GM13977 (cell line): Measurements from ENCODE around the gene SYT17.

ENCODE experiments used
- DNase-seq: peaks from one replicate; pipeline ENCODE4 v3.0.0; 2012; ENCODE audit warnings: low spot score
- in situ Hi-C: fragments of 300-500 bp; cut with MboI; formaldehyde crosslinking; loops from one replicate; pipeline ENCODE4 v1.12.0; 2022; ENCODE audit warnings: low sequenced_read_pairs, low pct_unique_long_range_greater_than_20kb, mixed read lengths, inconsistent platforms; ENCODE audit not compliant: unreplicated experiment
- TF ChIP-seq, protein P1 (sequence below): IDR thresholded peaks from 2 replicates; pipeline ENCODE4 v1.5.1; 2012; ENCODE audit warnings: mild to moderate bottlenecking, control low read depth; ENCODE audit not compliant: insufficient read depth; ENCODE audit errors: extremely low read depth, missing control alignments

The SYT17 gene

DNA sequence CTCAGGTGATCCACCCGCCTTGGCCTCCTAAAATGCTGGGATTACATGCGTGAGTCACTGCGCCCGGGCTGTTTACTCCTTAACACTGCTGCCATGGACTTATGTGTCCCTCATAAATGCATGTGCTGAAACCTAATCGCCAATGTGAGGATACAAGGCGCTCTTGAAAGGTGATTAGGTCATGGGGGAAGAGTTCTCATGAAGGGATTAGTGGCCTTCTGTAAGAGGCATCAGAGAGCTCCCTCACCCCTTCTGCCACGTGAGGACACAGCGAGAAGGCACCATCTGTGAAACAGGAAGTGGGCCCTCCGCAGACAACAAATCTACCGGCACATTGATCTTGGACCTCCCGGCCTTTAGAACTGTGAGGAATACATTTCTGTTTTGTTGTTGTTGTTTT, 35.1 kb upstream of the SYT17 start:
- TF ChIP-seq, protein P1, sequence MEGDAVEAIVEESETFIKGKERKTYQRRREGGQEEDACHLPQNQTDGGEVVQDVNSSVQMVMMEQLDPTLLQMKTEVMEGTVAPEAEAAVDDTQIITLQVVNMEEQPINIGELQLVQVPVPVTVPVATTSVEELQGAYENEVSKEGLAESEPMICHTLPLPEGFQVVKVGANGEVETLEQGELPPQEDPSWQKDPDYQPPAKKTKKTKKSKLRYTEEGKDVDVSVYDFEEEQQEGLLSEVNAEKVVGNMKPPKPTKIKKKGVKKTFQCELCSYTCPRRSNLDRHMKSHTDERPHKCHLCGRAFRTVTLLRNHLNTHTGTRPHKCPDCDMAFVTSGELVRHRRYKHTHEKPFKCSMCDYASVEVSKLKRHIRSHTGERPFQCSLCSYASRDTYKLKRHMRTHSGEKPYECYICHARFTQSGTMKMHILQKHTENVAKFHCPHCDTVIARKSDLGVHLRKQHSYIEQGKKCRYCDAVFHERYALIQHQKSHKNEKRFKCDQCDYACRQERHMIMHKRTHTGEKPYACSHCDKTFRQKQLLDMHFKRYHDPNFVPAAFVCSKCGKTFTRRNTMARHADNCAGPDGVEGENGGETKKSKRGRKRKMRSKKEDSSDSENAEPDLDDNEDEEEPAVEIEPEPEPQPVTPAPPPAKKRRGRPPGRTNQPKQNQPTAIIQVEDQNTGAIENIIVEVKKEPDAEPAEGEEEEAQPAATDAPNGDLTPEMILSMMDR = no peak
- no peak for DNase-seq
- in situ Hi-C loops = no loop called here

DNA sequence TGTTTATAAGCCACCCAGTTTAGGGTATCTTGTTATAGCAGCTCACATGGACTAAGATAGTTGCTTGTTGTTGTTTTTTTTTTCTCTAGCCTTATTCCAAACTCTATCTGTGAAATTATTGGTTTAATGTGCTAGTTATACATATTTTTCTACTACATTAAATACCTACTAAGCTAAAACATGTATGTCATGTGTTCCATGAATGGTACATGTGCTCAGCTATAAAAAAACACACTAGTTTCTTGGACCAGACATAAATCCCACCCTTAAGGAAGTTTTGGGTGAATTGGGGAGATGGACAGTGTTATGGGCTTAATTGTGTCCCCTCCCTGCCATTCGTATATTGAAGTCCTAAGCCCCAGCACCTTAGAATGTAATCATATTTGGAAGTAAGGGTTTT, 34.4 kb upstream of the SYT17 start:
- in situ Hi-C loops = no loop called here
- DNase-seq = no peak
- TF ChIP-seq, protein P1 = no peak

DNA sequence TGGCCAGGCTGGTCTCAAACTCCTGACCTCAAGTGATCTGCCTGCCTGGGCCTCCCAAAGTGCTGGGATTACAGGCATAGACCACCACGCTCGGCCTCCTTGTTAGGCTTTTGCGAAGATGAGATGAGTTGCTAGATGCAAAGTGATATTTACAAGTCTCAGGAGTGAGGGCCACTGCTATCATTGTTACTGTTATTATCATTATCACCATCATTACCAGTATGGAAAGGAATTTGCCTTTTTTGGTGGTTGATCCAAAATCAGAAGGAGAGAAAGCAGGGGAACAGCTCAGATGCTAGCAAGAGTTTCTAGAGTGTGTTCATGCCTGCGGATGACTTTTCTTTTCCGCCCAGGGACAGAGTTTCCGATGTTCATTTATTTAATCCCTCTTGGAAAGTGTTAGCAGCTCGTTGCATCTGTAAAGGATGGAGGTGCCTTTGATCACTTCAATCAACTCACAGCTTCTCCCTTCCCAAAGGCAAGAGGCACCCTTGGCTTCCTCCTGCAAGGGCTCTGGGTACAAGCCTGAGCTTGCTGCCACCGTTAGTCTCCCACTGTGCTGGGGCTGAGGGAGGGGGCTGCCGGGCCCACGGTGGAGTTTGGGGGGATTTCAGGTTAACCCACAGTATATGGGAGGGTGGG, 32.7 kb upstream of the SYT17 start:
- no peak for DNase-seq
- TF ChIP-seq, protein P1 = no peak
- in situ Hi-C loops = no loop called here

DNA sequence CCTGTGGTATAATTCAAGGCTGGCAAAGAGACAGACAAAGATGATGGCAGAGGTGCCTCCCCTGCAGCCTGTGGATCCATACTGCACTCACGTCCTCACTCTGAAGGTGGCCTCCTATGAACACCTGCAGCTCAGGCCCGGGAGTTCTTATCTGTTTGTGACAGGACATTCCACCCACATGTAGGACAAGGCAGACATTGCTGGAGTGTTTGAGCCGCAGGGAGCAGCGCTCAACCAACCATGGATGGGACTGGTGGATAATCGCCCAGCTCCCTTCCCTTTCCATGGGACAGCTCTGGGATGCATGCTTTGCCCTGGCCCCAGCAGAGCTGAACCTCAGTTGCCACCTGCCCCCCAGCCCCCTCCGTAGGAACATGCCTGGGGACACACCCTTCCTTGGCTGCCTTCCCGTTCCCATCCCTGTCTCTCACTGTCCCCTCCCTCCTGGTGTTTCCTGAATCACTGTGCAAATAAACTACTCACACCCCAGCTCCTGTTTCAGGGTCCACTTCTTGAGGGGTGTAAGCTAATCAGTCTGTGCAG, 32.1 kb upstream of the SYT17 start:
- TF ChIP-seq, protein P1 = no peak
- DNase-seq = no peak
- in situ Hi-C loops = no loop called here

DNA sequence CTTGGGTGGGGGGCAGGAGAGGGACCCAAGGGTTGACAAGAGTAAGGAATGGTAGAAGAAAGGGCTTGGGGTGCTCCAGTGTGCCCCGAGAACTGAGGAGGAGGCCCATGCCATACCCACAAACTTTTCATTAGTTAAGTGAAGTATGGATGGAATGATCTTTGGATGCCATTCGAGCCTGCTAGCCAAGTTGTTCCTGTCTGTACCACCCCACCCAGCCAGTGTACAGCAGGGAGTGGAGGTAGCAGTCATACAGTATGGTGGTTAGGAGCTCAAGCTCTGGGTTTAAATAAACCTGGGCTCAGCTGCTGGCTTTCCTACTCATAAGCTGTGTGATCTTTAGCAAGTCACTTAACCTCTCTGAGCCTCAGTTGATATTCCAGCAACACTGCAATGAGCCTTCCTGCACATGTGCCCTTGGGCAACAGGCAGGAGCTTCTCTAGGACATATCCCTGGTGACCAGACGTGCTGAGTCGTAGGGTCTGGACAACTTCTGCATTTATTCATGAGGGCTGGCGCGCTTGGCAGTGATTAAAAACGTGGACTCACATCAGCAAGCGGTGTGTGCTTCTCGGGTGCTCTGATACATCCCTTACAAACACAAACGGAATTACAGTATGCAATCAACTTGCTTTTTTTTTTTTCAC, 31.4 kb upstream of the SYT17 start:
- DNase-seq = no peak
- TF ChIP-seq, protein P1 = no peak
- in situ Hi-C loops = no loop called here

DNA sequence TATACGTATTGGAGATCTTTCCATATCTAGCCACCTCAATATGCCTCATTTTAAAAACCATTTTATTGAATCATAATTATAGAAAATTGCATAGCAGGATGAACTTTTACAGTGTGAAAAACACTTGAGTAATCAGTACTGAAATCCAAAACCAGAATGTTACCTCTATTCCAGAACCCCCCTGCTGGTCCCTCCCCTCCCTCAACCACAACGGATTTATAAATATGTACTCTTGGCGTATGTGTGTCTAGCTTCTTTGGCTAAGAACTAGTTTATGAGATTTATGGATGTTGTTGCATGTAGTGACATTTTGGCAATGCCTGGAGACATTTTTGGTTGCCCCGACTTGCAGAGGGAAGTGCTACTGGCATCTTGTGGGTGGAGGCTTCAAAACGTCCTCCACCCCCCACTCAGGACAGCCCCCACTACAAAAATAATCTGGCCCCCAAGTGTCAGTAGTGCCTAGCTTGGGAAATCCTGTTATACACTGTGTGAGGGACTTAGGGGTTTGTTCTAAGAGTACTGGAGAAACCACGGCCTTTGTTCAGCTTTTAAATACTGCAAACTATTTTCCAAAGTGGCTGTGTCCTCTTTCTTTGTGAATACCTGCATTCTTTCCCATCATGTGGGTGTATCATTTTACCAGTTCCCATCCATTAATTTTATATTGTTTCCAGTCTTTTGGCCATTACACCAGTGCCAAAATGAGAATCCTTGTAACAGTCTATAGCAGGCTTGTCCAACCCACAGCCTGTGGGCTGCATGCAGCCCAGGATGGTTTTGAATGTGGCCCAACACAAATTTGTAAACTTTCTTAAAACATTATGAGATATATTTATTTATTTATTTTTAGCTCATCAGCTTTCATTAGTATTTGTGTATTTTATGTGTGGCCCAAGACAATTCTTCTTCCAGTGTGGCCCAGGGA, 30.6 kb upstream of the SYT17 start:
- TF ChIP-seq, protein P1 = no peak
- no peak for DNase-seq
- in situ Hi-C loops = no loop called here
